Right kidney (tissue), 9 donors: ENCODE data around the gene ZFP2.
"Not testable (repeated sequence)": the region's sequence is repeated elsewhere in the genome, so short reads cannot be mapped to it uniquely, and the experiment has no call there.

Experiments
- DNase-seq: peaks from one replicate; pipeline ENCODE4 v3.0.0-alpha.2; 2016
- long read RNA-seq, 8 donors: transcript quantifications; one replicate each; lab custom pipeline, GENCODE V29; 2026

ZFP2 gene
- long read RNA-seq, donor 1, partial matches to known transcripts, result 0 of 1 reads
- long read RNA-seq, donor 1, other reads (novel, unspliced or antisense), result 0 of 1 reads
- long read RNA-seq, donor 2, partial matches to known transcripts, result 0 of 1 reads
- long read RNA-seq, donor 2, other reads (novel, unspliced or antisense), result 0 of 1 reads
- long read RNA-seq, donor 3, result 0 reads
- long read RNA-seq, donor 4, partial matches to known transcripts, result 0 of 1 reads
- long read RNA-seq, donor 4, other reads (novel, unspliced or antisense), result 0 of 1 reads
- long read RNA-seq, donor 5, result 0 reads
- long read RNA-seq, donor 6, result 0 reads
- long read RNA-seq, donor 7, partial matches to known transcripts, result 0 of 1 reads
- long read RNA-seq, donor 7, other reads (novel, unspliced or antisense), result 0 of 1 reads
- long read RNA-seq, donor 8, partial matches to known transcripts, result 0 of 2 reads
- long read RNA-seq, donor 8, other reads (novel, unspliced or antisense), result 0 of 2 reads

DNA sequence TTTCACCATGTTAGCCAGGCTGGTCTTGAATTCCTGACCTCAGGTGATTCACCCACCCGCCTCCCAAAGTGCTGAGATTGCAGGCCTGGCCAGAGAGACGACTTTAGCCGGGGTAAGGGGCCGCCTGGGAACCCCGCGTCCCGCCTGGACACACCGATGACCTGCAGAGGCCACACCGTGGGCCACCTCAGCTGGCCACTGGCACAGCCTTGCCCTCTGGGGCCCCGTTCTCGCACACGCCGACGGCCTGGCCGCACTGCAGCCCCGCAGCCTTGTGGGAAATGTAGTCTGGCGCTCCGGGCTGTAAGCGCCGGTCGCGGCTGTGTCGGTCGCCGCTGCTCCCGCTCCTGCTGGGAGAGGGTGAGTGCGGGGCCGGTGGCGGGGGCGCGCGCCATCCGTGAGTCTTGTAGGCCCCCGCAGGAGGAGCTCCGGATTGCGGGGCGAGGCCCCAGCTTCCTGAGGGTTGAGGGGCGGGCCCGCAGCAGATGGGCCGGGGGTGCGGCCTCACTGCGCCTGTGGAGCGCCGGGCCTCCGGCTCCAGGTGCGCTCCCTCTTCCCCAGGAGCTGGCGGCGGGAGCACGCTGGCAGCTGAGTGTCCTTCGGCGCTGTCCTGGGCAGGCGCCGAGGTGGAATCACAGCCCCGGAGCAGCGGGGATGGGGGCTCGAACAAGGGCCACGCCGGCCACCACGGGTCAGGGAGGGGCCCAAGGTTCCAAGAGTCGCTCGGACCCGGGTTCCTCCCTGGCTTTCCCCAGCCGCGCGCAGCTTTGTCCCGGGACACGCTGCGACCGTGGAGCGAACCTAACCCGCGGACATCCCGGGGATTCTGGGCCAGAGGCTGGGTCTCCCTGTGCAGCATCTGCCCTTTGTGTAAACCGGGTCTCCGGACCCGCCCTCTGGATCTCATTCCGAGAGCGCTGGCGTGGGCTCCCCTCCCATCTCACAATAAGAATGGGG lies at the start of gene ZFP2:
ZFP2 (plus strand) TSS at position 299 of the 957 bp plus-strand sequence. CDS start 35,401 bp downstream, outside the sequence.
- peak; percentile 96 for DNase-seq

DNA sequence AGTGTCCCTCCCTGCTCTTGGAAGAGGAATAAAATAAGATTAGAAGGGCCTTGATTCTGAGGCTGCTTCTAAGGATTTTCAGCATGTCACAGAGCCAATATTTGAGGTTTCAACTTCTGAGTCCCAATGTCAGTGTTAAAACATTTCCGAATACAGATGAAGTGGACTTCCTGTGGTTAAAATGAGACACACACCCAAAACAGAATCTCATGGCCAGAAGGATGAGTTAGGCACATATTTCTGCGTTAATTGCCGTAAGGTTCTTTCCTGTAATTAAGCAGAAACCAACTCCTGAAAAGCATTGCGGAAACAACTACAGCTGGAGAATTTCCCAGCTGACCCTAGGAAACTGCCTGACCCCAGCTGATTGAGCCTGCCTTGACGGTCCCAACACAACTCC lies 46.4 kb upstream of the ZFP2 start:
- DNase-seq, result no peak

DNA sequence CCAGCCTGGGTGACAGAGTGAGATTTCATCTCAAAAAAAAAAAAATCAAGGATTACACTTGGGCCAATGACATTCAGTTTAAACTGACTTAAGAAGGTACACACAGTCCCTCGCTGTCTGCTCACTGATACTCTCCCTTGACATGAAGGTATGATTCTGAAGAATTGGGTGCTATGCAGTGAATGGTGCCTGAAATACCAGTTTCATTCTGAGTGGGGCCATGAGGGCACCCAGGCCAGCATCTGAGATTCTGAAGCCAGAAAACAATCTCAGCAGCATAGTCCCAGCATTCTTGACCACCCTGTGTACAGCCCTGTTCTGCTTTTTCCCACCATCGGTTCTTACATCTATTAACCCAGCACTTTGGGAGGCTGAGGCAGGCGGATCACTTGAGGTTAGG lies 43.8 kb upstream of the ZFP2 start:
- no peak for DNase-seq

DNA sequence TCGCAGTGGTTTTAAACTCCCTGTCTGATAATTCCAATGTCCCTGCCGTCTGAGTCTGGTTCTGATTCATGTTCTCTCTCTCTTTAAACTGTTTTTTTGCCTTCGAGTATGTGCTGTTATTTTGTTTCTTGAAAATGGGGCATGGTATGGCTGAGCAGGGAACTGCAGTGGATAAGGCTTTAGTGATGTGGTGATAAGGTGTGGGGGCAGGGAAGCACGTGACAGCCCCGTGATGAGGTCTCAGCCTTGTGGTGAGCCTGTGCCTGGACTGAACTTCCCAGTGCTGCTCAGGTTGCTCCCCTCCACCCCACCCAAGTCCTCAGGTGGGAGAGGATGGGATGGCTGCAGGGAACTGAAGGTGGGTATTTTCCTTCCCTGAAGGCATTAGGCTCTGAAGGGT lies 41.4 kb upstream of the ZFP2 start:
- DNase-seq, result no peak

DNA sequence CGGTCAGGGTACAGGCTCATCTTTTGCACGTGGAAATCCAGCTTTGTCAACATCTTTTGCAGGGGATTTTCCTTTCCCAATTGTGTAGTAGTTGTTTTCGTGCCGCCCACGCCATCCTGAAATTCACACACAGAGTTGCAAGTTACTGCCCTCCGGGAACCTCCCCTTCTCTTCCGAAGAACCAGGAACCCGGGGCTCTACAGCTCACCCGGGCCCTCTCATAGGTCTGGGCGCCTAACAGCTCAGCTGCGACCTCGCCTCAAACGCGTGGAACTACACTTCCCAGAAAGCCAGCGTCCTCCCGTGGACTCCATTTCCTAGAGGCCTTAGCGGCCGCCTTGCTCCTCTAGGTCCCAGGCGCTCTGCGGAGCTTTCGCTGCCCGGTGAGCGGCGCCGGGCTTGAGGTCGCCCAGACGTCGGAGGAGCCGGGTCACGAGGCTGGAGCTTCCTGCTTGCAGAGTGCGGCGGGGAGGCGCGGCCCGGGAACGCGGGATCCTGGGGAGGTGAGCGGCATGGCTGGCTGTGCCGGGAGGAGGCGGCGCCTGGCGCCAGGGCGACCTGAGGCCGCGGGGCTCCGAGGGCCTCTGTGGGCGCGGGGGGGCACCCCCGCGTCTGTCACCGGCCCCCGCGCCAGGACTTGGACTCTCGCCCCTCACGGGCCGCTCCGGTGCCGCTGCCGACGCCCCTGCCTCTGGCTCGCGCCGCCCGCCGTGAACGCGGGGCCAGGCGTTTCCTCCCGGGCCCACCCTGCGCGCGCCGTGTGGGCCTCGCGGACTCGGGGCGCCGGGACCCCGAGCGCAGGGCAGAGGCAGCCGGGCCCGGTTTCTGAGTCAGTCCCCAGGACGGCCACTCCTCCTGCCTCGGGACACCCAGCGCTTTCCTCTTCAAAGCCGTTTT lies 35.8 kb upstream of the ZFP2 start, which contains the start of gene ZNF354B:
ZNF354B (plus strand) TSS at position 329 of the 897 bp plus-strand sequence. CDS start 1,095 bp downstream, outside the sequence.
- peak; percentile 90 for DNase-seq

DNA sequence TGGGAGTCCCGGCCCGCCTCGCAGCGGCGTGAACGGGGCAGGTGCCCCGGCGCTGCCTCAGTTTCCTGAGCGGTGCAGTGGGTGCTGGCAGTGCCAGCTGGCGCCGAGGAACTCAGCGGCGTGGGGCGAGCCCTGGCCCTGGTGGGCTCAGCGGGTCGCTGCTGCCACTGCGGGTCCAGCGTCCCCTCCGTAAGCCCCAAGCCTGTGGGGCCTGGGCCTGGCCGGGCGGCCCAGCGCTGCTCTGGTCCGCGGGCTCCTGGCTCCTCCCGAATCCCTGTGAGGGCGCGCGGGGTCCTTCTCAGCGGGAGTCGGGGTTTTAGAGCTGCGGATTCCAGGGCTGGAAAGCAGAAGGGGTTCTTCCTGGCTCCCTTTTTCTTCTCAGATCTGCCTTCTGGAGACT lies 35.1 kb upstream of the ZFP2 start:
- not testable (repeated sequence) for DNase-seq

DNA sequence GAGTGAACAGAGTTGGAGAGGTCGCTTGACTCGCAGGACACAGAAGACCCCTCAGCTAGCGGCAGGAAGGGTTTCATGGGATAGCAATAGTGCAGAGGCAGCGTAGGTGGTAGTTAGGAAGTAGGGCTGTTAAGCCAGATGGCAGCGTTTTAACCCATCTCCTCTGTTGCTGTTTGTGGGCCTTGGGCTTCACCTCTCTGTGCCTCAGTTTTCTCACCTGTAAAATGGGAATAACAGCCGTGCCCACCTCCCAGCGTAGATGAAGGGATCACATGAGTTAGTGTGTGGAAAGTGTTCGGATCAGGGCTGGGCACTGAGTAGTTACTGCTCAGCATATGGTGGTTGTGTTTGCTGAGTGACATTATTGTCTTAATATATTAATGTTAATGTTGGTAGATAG lies 34.1 kb upstream of the ZFP2 start:
- DNase-seq, result no peak

DNA sequence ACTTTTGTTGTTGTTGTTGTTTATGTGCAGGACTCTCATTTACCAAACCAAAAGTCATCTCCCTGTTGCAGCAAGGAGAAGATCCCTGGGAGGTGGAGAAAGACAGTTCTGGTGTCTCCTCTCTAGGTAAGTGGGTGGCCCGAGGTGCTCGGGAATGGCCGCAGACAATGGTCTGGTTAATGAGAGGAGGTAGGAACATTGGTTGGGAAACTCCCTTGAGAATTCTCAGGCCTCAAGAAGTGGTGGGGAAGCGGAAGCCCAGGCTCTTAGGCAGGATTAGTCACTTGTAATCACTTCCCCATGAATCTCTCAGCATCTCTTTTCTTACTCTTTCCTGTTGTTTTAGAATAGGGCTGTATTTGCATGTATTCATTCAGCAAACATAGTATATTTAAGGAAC lies 28.8 kb upstream of the ZFP2 start:
- no peak for DNase-seq

DNA sequence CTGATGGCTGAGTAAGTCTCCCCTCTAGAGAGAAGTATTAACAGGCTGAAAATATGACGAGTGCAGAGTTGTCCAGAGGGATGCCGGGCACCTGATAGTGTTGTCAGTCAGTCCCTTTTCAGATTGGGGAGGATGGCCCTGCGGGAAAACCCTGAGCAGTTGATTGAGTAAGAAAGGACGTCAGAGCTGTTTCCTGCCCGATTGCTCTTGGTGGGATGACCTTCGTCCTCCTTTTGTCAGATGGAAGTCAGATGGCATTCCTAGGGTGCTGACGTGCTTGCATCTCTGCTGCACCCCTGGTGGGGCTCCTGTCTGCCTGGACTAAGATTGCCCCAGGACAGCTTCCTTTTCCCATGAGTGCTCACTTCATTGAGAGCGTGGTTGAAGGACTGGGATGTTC lies 26.1 kb upstream of the ZFP2 start:
- no peak for DNase-seq

DNA sequence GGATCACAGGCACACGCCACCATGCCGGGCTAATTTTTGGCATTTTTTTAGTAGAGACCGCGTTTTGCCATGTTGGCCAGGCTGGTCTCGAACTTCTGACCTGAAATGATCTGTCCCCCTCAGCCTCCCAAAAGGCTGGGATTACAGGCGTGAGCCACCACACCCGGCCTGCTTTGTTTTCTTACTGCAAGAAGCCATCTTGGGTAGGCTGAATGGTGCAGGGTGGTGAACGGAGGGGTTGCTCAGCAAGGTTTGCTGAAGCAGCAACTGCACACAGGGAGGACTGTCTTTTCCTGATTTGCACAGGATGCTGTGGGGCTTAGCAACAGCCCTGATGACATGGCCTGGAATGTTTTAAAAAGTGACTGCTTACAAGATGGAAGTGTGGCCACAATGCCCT lies 25.3 kb upstream of the ZFP2 start:
- DNase-seq, result no peak

DNA sequence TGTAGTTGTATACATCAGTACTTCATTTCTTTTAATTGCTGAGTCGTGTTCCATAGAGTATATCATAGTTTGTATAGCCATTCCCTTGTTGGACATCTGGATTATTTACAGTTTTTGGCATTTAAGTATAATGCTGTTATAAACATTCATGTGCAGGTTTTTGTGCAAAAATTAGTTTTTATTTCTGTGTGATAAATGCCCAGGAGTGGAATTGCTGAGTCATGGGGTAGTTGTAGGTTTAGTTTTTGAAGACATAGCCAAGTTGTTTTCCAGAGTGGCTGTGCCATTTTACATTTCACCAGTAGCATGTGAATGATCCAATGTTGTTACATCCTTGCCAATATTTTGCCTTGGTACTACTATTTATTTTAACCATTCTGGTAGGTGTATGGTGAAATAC lies 23.4 kb upstream of the ZFP2 start:
- no peak for DNase-seq

DNA sequence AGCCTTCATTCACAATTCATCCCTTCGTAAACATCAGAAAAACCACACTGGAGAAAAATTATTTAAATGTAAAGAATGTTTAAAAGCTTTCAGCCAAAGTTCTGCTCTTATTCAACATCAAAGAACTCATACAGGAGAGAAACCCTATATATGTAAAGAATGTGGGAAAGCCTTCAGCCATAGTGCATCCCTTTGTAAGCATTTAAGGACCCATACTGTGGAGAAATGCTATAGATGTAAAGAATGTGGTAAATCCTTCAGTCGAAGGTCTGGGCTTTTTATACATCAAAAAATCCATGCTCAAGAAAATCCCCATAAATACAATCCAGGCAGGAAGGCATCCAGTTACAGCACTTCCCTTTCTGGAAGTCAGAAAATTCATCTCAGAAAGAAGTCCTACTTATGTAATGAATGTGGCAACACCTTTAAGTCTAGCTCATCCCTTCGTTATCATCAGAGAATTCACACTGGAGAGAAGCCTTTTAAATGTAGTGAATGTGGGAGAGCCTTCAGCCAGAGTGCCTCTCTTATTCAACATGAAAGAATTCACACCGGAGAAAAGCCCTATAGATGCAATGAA lies 12.5 kb upstream of the ZFP2 start:
- DNase-seq, result not testable (repeated sequence)

DNA sequence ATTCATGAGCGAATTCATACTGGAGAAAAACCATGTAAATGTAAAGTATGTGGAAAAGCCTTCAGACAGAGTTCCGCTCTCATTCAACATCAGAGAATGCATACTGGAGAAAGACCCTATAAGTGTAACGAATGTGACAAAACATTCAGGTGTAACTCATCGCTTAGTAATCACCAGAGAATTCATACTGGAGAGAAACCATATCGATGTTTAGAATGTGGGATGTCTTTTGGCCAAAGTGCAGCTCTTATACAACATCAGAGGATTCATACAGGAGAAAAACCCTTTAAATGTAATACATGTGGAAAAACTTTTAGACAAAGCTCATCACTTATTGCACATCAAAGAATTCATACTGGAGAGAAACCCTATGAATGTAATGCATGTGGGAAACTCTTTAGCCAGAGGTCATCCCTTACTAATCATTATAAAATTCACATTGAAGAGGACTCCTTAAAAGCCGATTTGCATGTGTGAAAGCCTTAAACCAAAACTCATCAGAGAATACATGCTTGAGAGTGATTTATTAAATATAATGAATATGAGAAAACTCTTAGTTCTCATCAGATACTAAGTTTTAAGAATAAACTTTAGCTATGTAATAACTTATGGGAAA lies 11.8 kb upstream of the ZFP2 start:
- DNase-seq, result no peak

DNA sequence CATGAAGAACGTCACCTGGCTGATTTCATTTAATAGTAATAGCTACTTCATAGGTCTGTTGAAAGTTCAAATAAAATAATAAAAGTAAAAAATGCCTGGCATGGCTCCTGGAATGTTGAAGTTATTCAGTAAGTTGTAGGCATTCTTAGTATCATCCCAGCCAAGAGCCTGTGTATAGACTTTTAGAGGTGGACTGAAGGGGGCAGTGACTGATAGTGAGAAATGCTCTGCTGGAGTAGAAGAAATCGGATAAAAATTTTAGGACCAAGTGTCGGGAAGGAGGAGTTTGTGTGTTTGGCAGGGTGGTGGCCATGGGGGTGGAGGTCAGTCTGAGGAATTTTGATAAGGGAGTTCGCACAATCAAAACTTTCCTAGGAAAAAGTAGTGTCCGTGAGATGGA lies 3.6 kb downstream of the ZFP2 start:
- no peak for DNase-seq

DNA sequence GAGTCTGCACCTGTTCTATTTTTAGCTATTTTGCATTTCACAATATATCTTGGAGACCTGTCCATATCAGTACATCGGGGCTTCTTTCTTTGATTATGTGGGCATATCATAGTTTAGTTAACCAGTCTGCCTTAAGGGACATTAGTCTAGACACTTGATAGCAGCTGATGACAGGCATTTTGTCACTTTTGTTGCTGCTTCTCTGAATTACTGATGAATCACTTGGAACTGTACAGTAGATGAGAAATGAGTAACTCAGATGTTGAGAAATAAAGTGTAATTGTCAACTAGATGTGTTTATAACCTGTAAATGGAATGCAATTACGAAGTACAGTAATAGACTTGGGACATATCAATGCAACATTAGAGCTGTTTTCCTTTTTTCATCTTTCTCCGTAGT lies 7.1 kb downstream of the ZFP2 start:
- no peak for DNase-seq

DNA sequence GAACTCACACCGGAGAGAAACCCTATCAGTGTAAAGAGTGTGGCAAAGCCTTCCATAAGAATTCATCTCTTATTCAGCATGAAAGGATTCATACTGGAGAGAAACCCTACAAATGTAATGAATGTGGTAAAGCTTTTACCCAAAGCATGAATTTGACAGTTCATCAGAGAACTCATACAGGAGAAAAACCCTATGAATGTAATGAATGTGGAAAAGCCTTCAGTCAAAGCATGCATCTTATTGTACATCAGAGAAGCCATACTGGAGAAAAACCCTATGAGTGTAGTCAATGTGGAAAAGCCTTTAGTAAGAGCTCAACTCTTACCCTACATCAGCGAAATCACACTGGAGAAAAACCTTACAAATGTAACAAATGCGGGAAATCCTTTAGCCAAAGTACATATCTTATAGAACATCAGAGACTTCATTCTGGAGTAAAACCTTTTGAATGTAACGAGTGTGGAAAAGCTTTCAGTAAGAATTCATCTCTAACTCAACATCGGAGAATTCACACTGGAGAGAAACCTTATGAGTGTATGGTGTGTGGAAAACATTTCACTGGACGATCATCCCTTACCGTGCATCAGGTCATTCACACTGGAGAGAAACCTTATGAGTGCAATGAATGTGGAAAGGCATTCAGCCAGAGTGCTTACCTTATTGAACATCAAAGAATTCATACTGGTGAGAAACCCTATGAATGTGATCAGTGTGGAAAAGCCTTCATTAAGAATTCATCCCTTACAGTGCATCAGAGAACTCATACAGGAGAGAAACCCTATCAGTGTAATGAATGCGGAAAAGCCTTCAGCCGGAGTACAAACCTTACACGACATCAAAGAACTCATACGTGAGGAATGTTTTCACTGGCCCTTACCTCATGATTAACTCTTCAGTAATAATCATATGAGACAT lies 36.4 kb downstream of the ZFP2 start:
- DNase-seq, result no peak

DNA sequence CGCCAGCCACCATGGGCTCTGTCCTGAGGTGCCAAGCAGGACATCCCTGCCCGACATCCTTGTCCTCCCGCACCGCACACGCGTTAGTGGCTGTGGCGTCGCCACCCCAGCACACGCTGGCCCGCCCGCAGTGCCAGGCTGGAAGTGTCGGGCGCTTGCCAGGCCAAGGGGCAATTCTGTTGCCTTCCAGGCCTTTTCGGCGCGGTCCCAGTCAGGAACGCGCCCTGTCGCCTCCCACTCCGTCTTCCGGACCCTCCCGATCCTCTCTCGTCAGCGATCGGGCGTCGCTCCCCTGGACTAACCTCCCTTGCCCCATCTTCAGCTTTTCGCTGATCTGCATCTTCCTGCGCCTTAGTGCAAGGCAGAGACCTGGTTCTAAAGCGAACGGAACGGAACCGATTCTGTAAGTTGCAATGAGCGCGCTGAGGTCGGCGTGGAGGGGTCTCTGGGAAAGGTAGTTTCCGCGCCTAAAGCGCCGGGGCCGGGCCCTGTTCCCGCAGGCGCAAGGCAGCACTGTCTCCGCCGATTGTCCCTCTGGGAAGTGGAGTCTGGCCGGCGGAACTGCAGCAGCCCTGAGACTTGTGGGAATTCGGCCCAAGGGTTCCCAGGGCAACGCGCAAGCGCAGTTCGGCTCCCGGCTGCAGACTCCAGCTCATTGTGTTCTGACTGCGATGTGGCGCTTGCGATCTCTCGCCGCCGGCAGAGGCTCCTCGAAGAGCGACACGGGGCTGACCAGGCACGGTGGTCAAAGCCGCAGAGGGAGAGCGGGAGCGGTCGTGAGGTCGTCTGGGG lies 45.1 kb downstream of the ZFP2 start, which contains the start of gene ZNF454:
ZNF454 (plus strand) TSS at position 630 of the 792 bp plus-strand sequence. CDS start 1,594 bp downstream, outside the sequence.
- DNase-seq, result peak; percentile 92

DNA sequence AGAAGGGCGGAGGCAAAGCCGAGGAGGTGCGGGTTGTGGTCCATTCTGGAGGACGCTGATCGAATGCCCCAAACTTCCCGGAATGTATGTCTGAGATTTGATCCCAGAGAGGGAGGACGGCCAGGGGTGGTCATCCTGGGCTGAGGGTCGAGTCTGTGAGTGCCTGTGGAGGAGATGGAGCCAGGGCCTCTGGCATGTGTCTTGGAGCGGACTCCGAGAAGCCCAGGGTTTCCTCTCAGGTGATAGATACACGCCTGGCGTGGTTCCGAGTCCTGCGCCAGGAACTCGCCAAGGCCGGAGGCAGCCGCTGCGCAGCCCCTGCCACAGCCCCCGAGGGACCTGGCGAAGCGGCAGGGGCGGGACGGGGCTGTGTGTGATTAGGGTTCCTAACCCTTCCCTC lies 45.6 kb downstream of the ZFP2 start:
- DNase-seq, result peak; percentile 91
